C4-2B (cell line): ENCODE measurements around the gene SLC24A3.

Experiments
- H3K27ac ChIP-seq: fragments of 450-650 bp; 2 replicates; pipeline ENCODE4 v1.5.1; 2017
- CTCF ChIP-seq: fragments of 450-650 bp; conservative IDR thresholded peaks from 2 replicates; pipeline ENCODE4 v1.5.1; 2017; ENCODE audit warnings: mild to moderate bottlenecking
- ZFX ChIP-seq: fragments of 450-650 bp; IDR thresholded peaks from 2 replicates; pipeline ENCODE4 v1.6.1; 2017

The SLC24A3 gene

DNA sequence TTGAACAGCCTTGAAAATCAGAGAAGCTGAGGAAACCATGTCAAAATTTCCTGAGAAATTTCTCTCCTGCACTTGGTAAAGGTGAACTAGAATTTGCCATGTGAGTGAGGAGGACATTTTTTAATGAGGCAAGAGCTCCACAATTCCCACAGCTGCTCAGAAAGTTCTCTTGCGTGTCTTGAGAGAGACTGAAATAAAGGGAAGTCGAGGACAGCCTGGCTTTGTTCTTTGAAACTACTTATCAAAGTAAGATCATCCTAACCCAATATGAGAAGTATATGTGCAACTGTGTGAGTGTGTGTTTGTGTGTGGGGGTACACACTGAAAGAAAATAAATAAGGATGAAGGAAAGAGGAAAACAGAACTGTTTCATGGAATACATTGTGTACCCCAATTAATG lies 163.4 kb downstream of the SLC24A3 start:
- TF ChIP-seq ZFX, result no peak
- no peak for TF ChIP-seq CTCF
- H3K27ac ChIP-seq, result no peak overlapping the region

- H3K27ac ChIP-seq, result no peak overlapping the region
- no peak for TF ChIP-seq CTCF
- TF ChIP-seq ZFX, result no peak
Observed at GRCh38 chr20:19376451-19377229, 164.2 kb downstream of the SLC24A3 start.

- no peak overlapping the region for H3K27ac ChIP-seq
- TF ChIP-seq ZFX (no peak), CTCF (no peak)
Observed at GRCh38 chr20:19378058-19378457, 165.6 kb downstream of the SLC24A3 start.

DNA sequence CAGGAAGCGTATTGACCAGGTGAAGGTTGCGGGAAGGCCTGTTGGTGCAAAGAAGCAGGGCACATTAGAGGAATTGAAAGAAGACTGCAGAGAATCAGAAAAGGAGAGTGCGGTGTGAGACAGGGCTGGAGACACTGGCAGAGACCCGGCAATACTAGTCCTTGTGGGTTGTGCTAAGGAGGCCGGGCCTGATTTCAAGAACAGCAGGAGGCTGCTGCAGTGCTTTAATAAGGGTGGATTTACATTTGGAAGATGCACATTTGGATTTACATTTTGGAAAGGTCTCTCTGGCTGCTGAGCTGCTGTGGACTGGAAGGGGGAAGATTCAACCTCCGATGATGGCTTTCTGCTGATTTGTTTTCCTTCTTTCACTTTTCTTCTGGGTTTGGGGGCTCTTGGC lies 167.8 kb downstream of the SLC24A3 start:
- TF ChIP-seq ZFX, result no peak
- no peak for TF ChIP-seq CTCF
- no peak overlapping the region for H3K27ac ChIP-seq

DNA sequence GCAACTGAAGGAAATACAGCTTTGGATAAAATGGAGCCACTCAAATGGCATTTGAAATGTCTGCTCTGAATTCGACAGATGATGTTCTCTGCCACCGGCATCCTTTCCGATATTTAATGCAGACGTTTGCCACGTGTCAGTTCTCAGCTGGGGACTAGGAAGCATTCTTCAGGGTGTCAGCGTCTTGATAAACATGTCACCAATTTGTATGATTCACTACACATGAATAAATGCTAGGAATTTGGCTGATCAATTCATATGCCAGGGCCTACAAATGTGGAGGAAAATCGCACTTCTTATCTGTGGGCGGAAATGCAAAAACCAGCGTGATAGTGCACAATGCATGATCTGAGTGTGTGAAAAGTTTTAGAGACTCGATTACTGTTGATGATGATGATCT lies 169.5 kb downstream of the SLC24A3 start:
- TF ChIP-seq CTCF (no peak), ZFX (no peak)
- no peak overlapping the region for H3K27ac ChIP-seq

- no peak for TF ChIP-seq ZFX
- TF ChIP-seq CTCF, result no peak
Observed at GRCh38 chr20:19382386-19383340, 170.2 kb downstream of the SLC24A3 start.

DNA sequence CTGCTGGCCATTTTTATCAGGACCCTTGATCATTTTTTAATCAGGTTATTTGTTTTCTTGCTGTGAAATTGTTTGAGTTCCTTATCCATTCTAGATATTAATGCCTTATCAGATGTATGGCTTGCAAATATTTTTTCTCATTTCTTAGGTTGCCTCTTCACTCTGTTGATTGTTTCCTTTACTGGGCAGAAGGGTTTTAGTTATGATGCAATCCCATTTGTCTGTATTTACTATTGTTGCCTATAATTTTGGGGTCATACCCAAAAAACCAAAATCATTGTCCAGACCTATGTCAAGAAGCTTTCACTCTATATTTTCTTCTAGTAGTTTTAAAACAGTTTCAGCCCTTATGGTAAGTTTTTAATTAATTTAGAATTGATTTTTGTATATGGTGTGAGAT lies 172.5 kb downstream of the SLC24A3 start:
- no peak for TF ChIP-seq CTCF
- no peak for TF ChIP-seq ZFX
- H3K27ac ChIP-seq, result no peak overlapping the region

More at GRCh38 chr20:19382386-19383340, 170.2 kb downstream of the SLC24A3 start:
- H3K27ac ChIP-seq, result no peak overlapping the region
